Gastroesophageal sphincter (tissue), 3 donors: ENCODE data around the gene SYTL3.

Source experiments
- POLR2A ChIP-seq, 2 donors: fragments of 450-650 bp; IDR thresholded peaks; one replicate each; pipeline ENCODE4 v1.6.1; 2017; ENCODE audit warnings: antibody characterized with exemption in 2 of 2, mild to moderate bottlenecking in 2 of 2, moderate library complexity in 1 of 2
- TF ChIP-seq, protein P1 (sequence below), 4 experiments: fragments of 200-600 bp in 2 of 4; fragments of 450-650 bp in 2 of 4; sonication (generic) in 1 of 4; IDR thresholded peaks; one replicate each; pipeline ENCODE4 v1.5.1; 2017 to 2019; ENCODE audit warnings: antibody characterized with exemption in 4 of 4, mild to moderate bottlenecking in 2 of 4, moderate library complexity in 2 of 4

DNA sequence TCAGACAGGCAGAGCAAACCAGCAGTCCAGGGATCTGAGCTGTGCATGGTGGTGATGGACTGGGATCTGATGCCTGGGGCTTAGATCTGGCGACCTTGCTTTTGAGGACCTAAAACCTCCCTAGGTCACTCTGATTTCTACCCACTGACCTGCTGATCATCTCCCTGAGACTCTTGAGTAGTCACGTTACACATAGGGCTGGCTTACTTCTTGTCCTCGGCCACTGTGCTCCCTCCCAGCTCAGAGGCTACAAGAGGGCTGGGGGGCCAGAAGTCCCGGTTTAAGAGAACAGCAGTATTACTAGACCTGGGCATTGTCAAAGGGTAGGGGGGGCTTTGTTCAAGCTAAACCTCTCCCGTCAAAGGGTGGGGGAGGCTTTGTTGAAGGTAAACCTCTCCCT, 10.8 kb upstream of the SYTL3 start:
- TF ChIP-seq, protein P1, sequence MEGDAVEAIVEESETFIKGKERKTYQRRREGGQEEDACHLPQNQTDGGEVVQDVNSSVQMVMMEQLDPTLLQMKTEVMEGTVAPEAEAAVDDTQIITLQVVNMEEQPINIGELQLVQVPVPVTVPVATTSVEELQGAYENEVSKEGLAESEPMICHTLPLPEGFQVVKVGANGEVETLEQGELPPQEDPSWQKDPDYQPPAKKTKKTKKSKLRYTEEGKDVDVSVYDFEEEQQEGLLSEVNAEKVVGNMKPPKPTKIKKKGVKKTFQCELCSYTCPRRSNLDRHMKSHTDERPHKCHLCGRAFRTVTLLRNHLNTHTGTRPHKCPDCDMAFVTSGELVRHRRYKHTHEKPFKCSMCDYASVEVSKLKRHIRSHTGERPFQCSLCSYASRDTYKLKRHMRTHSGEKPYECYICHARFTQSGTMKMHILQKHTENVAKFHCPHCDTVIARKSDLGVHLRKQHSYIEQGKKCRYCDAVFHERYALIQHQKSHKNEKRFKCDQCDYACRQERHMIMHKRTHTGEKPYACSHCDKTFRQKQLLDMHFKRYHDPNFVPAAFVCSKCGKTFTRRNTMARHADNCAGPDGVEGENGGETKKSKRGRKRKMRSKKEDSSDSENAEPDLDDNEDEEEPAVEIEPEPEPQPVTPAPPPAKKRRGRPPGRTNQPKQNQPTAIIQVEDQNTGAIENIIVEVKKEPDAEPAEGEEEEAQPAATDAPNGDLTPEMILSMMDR (IDR thresholded peaks at IDR 0.05), result no peak
- no peak for TF ChIP-seq POLR2A (IDR thresholded peaks at IDR 0.05)
